Endothelial cell of umbilical vein (primary cell): ENCODE data around the gene ERAL1. TPM values are rescaled to one million over a fixed set of nuclear protein-coding genes. Genes with fewer than 3 reads are reported as not detected.

Experiments
- BruUV-seq: library from RNA; stranded (reverse); fragments of 400-500 nt; replicated peaks from 2 replicates; lab custom pipeline; 2021; lab: Mats Ljungman, UMichigan
- CTCF ChIA-PET: fragments of 300-600, 350-600 bp; sonication (Branson Sonifier 250); formaldehyde crosslinking; loops from one replicate; lab custom pipeline; 2021; ENCODE audit warnings: antibody characterized with exemption, inconsistent platforms; lab: Charles Lee
- POLR2A ChIA-PET: fragments of 300-600, 350-600 bp; sonication (Branson Sonifier 250); formaldehyde crosslinking; loops from one replicate; lab custom pipeline; 2021; ENCODE audit warnings: antibody characterized with exemption, inconsistent platforms; lab: Charles Lee
- DNase-seq: peaks from one replicate; pipeline ENCODE4 v3.0.0-alpha.2; 2011; ENCODE audit warnings: low read depth, low spot score
- FAIRE-seq: peaks from 2 replicates; lab custom pipeline; 2011; peaks lifted over from hg19 to GRCh38; lab: Jason Lieb, UNC
- H2AFZ ChIP-seq: 2 replicates; pipeline ENCODE4 v1.6.0; 2012; ENCODE audit warnings: low read depth, low read length, control low read depth, inconsistent platforms
- H3K27ac ChIP-seq: 2 replicates; pipeline ENCODE4 v1.5.1; 2011; ENCODE audit warnings: low read depth, mild to moderate bottlenecking, control low read depth, low read length, moderate library complexity; ENCODE audit not compliant: insufficient read depth
- H3K27me3 ChIP-seq, 2 experiments: 2 replicates each; pipeline versions ENCODE4 v1.6.0 to v1.6.1; 2011; ENCODE audit warnings: low read length in 2 of 2, mixed read lengths in 1 of 2; ENCODE audit not compliant: control insufficient read depth in 2 of 2, insufficient read depth in 2 of 2
- H3K36me3 ChIP-seq, 2 experiments: 2 replicates in 1 of 2; 3 replicates in 1 of 2; pipeline ENCODE4 v1.5.1; 2011; ENCODE audit warnings: low read length in 2 of 2, mild to moderate bottlenecking in 1 of 2, moderate library complexity in 1 of 2; ENCODE audit not compliant: control insufficient read depth in 2 of 2, insufficient read depth in 2 of 2; ENCODE audit errors: extremely low read depth in 1 of 2
- H3K4me1 ChIP-seq: 3 replicates; pipeline ENCODE4 v1.5.1; 2011; ENCODE audit warnings: mild to moderate bottlenecking, low read length; ENCODE audit not compliant: control insufficient read depth, insufficient read depth; ENCODE audit errors: extremely low read depth
- H3K4me2 ChIP-seq: 2 replicates; pipeline ENCODE4 v1.6.1; 2011; ENCODE audit warnings: low read length, control low read depth, mixed read lengths; ENCODE audit not compliant: insufficient read depth
- H3K4me3 ChIP-seq, 3 experiments: fragments of 200-600 bp in 1 of 3; sonication (generic), shearing (Covaris generic) in 1 of 3; replicated peaks in 1 of 3; 2 replicates each; pipeline ENCODE4 v1.5.1; 2011 to 2016; ENCODE audit warnings: control low read depth in 3 of 3, low read length in 3 of 3, mild to moderate bottlenecking in 2 of 3, inconsistent platforms in 1 of 3, low read depth in 1 of 3, moderate library complexity in 1 of 3; ENCODE audit not compliant: insufficient read depth in 1 of 3
- H3K79me2 ChIP-seq: 2 replicates; pipeline ENCODE4 v1.6.0; 2012; ENCODE audit warnings: low read length, inconsistent platforms; ENCODE audit not compliant: control insufficient read depth, insufficient read depth
- H3K9ac ChIP-seq: replicated peaks from 2 replicates; pipeline ENCODE3; 2011; ENCODE audit warnings: low read length, control low read depth; ENCODE audit not compliant: insufficient read depth; ENCODE audit errors: extremely low read depth
- H3K9me1 ChIP-seq: replicated peaks from 3 replicates; pipeline ENCODE4 v1.6.0; 2011; ENCODE audit warnings: mild to moderate bottlenecking, low read length; ENCODE audit not compliant: control insufficient read depth, insufficient read depth; ENCODE audit errors: extremely low read depth
- H3K9me3 ChIP-seq: replicated peaks from 2 replicates; pipeline ENCODE4 v1.5.1; 2012; ENCODE audit warnings: low read length, inconsistent platforms; ENCODE audit not compliant: control insufficient read depth, insufficient read depth
- H4K20me1 ChIP-seq: replicated peaks from 2 replicates; pipeline ENCODE3; 2011; ENCODE audit warnings: mild to moderate bottlenecking, low read length; ENCODE audit not compliant: control insufficient read depth, insufficient read depth; ENCODE audit errors: extremely low read depth
- CTCF ChIP-seq, 2 donors: IDR thresholded peaks; 1 replicate in 1 of 2; 2 replicates in 1 of 2; pipeline ENCODE4 v1.5.1; 2011; ENCODE audit warnings: low read length in 2 of 2, mild to moderate bottlenecking in 2 of 2, moderate library complexity in 2 of 2, control low read depth in 1 of 2, inconsistent platforms in 1 of 2, low read depth in 1 of 2; ENCODE audit not compliant: insufficient read depth in 1 of 2; ENCODE audit errors: extremely low read depth in 1 of 2
- dilution Hi-C: fragments of 300-500 bp; cut with MboI; formaldehyde crosslinking; loops from one replicate; pipeline ENCODE4 v1.15.0; 2019; ENCODE audit warnings: low sequenced_read_pairs; ENCODE audit not compliant: extremely low pct_ligation_motif_present
- intact Hi-C: fragments of 100-400 bp; cut with micrococcal nuclease; formaldehyde crosslinking; loops from one replicate; pipeline ENCODE4 v1.10.0; 2022
- microRNA counts: library from miRNA; unstranded; fragments of <30 nt; microRNA quantifications from one replicate; lab custom pipeline; 2016
- microRNA-seq: library from miRNA; unstranded; fragments of <30 nt; microRNA quantifications from one replicate; pipeline ENCODE4 v1.2.0, GENCODE V29; 2021; ENCODE audit warnings: borderline number of aligned reads, borderline replicate concordance
- polyA plus RNA-seq, 4 experiments: library from polyadenylated mRNA; depleted of rRNA in 3 of 4; stranded (reverse) in 3 of 4; unstranded in 1 of 4; fragments of >200 nt; gene quantifications; 2 replicates each; pipeline versions ENCODE4 v1.2.1 to v1.2.3, GENCODE V29; 2011 to 2012; ENCODE audit warnings: missing spikeins in 1 of 4
- small RNA-seq: library from RNA; depleted of rRNA; stranded (forward); fragments of <200 nt; gene quantifications from one replicate; pipeline ENCODE3, GENCODE V24; 2012; ENCODE audit warnings: low replicate concordance, low read depth; ENCODE audit not compliant: insufficient read depth, insufficient read length
- total RNA-seq: library from RNA; stranded (reverse); gene quantifications from 2 replicates; pipeline ENCODE4 v1.2.3, GENCODE V29; 2021

Gene ERAL1
- total and polyA plus RNA-seq, 2 donors (not counting 3 experiments of a cell fraction or from before 2014, with no cell fraction given), result 58.0 to 86.6 TPM

GRCh38 chr17:28910534-28910933 lies 55.7 kb downstream of the ERAL1 start:
- Histone ChIP-seq H3K9me3 (no peaks in the 10 kb centered on the region), H3K79me2 (no peaks in the 10 kb centered on the region), H3K27me3 (no peaks in the 10 kb centered on the region), H3K36me3 (peaks cover 25 to 63% of the 10 kb centered on the region in 2 experiments), H3K4me1 (peaks cover 21% of the 10 kb centered on the region), H3K9me1 (no peaks in the 10 kb centered on the region), H3K4me3 (no peak overlapping the region), H4K20me1 (no peaks in the 10 kb centered on the region), H3K9ac (no peak overlapping the region), H3K27ac (no peak overlapping the region), H2AFZ (no peak overlapping the region), H3K4me2 (no peak overlapping the region)
- DNase-seq (no peak), FAIRE-seq (no peak)
- ChIA-PET POLR2A (no interaction called here), CTCF (interaction anchor here (0.9 to 7.3 kb wide), 11 partner anchors 10 to 184 kb away, joined by 3 to 62 read pairs (median 3); partner anchors contain the start of gene PHF12)
- TF ChIP-seq CTCF (IDR thresholded peaks at IDR 0.05; ENCODE audit: extremely low read depth in 1 of 2, insufficient read depth in 1 of 2, low read depth in 1 of 2, low read length in 2 of 2), result no peak
- intact Hi-C loops (no loop called here), dilution Hi-C loops (no loop called here)
- no TSS peak for BruUV-seq

MicroRNAs within 50 kb of the gene (microRNA counts, 767-probe panel; counts per million panel counts)
- microRNA hsa-miR-144-3p (lab: Ali Mortazavi, UCI) (723 counts per million, percentile 96 among the panel's probes with 10 or more counts), microRNA hsa-miR-451a (lab: Ali Mortazavi, UCI) (723 counts per million, percentile 96 among the panel's probes with 10 or more counts)

Small RNA genes lying within 50 kb of the gene (microRNA-seq; reads per million reads assigned to microRNA genes)
- gene MIR451B, result not detected

Small RNA genes lying within 50 kb of the gene (small RNA-seq; reads per million reads assigned to genes)
- gene RF00019, result not detected

Other genes starting within 250 kb of the ERAL1 start
- gene RSKR, start 240.8 kb upstream of the ERAL1 start, total RNA-seq, result 19.9 and 20.1 TPM in 2 replicates
- gene RSKR, start 240.8 kb upstream of the ERAL1 start, polyA plus RNA-seq, result 10.0 and 10.5 TPM in 2 replicates
- 164 and 165 TPM in 2 replicates for gene BLTP2, start 209.9 kb upstream of the ERAL1 start, total RNA-seq
- 91.4 and 119 TPM in 2 replicates for gene BLTP2, start 209.9 kb upstream of the ERAL1 start, polyA plus RNA-seq
- 52.6 and 56.4 TPM in 2 replicates for gene SDF2, start 193.1 kb upstream of the ERAL1 start, total RNA-seq
- 77.9 and 101 TPM in 2 replicates for gene SDF2, start 193.1 kb upstream of the ERAL1 start, polyA plus RNA-seq
- gene SUPT6H, start 192.8 kb upstream of the ERAL1 start, total RNA-seq, result 70.4 and 79.2 TPM in 2 replicates
- gene SUPT6H, start 192.8 kb upstream of the ERAL1 start, polyA plus RNA-seq, result 33.9 and 34.9 TPM in 2 replicates
- 2.1 and 2.6 TPM in 2 replicates for gene PROCA1, start 143.1 kb upstream of the ERAL1 start, total RNA-seq
- gene PROCA1, start 143.1 kb upstream of the ERAL1 start, polyA plus RNA-seq, result 2.0 and 2.1 TPM in 2 replicates
- 62.3 and 87.1 TPM in 2 replicates for gene RAB34, start 137.1 kb upstream of the ERAL1 start, total RNA-seq
- 113 and 116 TPM in 2 replicates for gene RAB34, start 137.1 kb upstream of the ERAL1 start, polyA plus RNA-seq
- 1,554 and 1,573 TPM in 2 replicates for gene RPL23A, start 135.0 kb upstream of the ERAL1 start, total RNA-seq
- 717 and 827 TPM in 2 replicates for gene RPL23A, start 135.0 kb upstream of the ERAL1 start, polyA plus RNA-seq
- gene TLCD1, start 128.8 kb upstream of the ERAL1 start, total RNA-seq, result 1.8 and 2.6 TPM in 2 replicates
- 6.8 and 8.1 TPM in 2 replicates for gene TLCD1, start 128.8 kb upstream of the ERAL1 start, polyA plus RNA-seq
- 3.0 and 3.1 TPM in 2 replicates for gene NEK8, start 126.2 kb upstream of the ERAL1 start, total RNA-seq
- 3.2 and 3.6 TPM in 2 replicates for gene NEK8, start 126.2 kb upstream of the ERAL1 start, polyA plus RNA-seq
- 81.9 and 83.9 TPM in 2 replicates for gene TRAF4, start 111.0 kb upstream of the ERAL1 start, total RNA-seq
- 79.5 and 97.3 TPM in 2 replicates for gene TRAF4, start 111.0 kb upstream of the ERAL1 start, polyA plus RNA-seq
- gene FAM222B, start 12.2 kb upstream of the ERAL1 start, total RNA-seq, result 30.6 and 33.7 TPM in 2 replicates
- gene FAM222B, start 12.2 kb upstream of the ERAL1 start, polyA plus RNA-seq, result 20.6 and 21.1 TPM in 2 replicates
- 131 and 169 TPM in 2 replicates for gene FLOT2, start 42.7 kb downstream of the ERAL1 start, total RNA-seq
- 180 and 184 TPM in 2 replicates for gene FLOT2, start 42.7 kb downstream of the ERAL1 start, polyA plus RNA-seq
- gene DHRS13, start 48.1 kb downstream of the ERAL1 start, total RNA-seq, result 5.6 and 7.2 TPM in 2 replicates
- gene DHRS13, start 48.1 kb downstream of the ERAL1 start, polyA plus RNA-seq, result 8.2 and 9.3 TPM in 2 replicates
- gene PHF12, start 96.5 kb downstream of the ERAL1 start, total RNA-seq, result 36.4 and 44.2 TPM in 2 replicates
- 24.3 and 26.6 TPM in 2 replicates for gene PHF12, start 96.5 kb downstream of the ERAL1 start, polyA plus RNA-seq
- not detected in 2 replicates for gene SEZ6, start 151.0 kb downstream of the ERAL1 start, total RNA-seq
- not detected in 2 replicates for gene SEZ6, start 151.0 kb downstream of the ERAL1 start, polyA plus RNA-seq
- gene PIPOX, start 188.1 kb downstream of the ERAL1 start, total RNA-seq, result 2.2 and 2.5 TPM in 2 replicates
- gene PIPOX, start 188.1 kb downstream of the ERAL1 start, polyA plus RNA-seq, result 0.62 and 0.81 TPM in 2 replicates